ENCODE results near the gene HBG1.
"Not testable (repeated sequence)": the region's sequence is repeated elsewhere in the genome, so short reads cannot be mapped to it uniquely, and the experiment has no call there.

The HBG1 gene

DNA sequence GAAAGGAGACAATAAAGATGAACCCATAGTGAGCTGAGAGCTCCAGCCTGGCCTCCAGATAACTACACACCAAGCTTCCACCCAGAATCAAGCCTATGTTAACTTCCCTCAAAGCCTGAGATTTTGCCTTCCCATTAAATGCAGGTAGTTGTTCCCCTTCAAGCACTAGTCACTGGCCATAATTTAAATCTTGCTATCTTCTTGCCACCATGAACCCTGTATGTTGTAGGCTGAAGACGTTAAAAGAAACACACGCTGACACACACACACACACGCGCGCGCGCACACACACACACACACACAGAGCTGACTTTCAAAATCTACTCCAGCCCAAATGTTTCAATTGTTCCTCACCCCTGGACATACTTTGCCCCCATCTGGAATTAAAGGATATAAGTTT, 1.2 kb downstream of the HBG1 start:
- not testable (repeated sequence) for FAIRE-seq; DNase-seq (ENCODE audit: insufficient read length, low spot score)

DNA sequence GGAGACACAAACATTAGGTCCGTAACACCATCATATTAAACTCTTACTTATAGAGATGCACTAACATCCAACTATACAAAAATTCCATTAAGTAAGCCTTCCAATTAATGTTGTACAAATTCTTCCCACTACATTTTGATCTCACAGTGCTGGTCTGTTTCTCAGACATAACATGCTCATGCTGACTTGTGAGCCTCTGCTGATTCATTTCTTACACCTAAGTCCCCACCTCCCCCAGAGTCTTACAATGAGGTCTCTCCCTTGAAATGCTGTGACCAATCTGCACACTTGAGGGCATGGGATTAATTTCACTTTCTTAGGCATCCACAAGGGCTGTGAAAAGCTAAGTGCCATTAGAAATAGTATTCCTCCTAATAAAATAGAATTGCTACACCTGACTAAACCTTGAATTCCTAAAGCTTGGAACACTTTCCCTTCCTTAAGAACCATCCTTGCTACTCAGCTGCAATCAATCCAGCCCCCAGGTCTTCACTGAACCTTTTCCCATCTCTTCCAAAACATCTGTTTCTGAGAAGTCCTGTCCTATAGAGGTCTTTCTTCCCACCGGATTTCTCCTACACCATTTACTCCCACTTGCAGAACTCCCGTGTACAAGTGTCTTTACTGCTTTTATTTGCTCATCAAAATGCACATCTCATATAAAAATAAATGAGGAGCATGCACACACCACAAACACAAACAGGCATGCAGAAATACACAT, 2.0 kb downstream of the HBG1 start:
- DNase-seq (ENCODE audit: insufficient read length, low spot score) (no peak), FAIRE-seq (no peak)

DNA sequence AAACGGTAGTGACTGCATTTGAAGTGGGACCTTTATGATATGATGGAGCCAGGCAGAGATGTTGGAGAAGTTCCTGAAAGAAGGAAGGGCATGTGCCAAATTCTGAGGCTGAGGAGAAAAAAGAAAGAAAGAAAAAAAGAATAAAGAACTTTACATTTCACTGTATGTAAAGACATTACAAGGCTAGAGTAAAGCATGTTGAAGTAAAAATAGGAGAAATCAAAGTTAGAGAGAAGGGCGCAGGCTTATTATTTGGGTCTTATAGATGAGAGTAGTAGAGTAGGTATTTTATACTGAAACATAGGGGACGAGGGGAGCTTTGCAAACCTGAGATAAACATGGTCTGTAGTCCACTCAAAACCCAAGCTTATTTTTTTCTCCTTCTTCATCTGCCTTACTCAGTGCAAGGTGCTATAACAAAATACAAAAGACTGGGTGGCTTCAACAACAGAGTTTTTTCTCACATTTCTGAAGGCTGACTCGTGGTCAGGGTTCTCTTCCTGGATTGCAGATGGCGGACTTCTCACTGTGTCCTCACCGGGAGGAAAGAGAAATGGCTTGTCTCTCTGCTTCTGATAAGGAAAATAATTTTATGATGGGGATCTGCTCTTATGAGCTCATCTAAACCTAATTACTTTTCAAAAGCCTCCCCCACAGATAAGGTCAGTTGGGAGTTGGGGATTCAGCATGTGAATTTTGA, 2.7 kb downstream of the HBG1 start:
- FAIRE-seq, result no peak
- no peak for DNase-seq (ENCODE audit: insufficient read length, low spot score)

DNA sequence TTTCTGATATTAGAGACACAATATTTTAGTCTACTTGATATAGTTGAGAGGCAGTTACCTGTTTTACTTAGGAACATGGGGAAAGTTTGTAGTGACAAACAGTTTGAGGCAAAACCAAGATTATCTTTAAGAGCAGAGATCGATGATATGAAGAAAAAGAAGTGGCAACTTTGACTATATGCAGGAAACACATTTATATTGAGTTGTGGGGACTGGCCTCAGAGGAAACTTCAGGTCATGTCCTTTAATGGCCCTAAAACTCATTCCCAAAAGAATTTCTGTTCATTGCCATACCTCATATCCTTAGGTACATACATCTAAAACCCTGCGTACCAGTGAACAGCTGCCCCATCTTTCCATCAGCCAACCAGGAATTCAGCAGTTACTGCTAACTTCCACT, 4.5 kb downstream of the HBG1 start:
- DNase-seq (ENCODE audit: insufficient read length, low spot score) (no peak), FAIRE-seq (no peak)

DNA sequence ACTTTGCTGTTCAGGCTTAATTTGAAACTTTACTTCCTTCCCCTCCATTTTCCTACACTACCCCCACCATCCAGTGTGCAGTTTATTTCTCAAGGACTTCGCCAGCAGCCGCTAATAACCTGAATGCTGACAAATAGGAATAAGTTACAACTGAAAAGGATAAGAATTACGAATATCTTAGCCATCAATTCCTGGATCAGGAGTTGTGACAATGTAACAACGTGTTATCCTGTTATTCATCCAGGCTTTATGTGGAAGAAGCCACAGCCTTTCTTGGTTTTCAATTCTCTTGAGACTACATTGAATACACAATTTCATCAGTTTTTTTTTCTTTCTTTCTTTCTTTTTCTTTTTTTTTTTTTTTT, 5.9 kb downstream of the HBG1 start:
- no peak for DNase-seq (ENCODE audit: insufficient read length, low spot score)
- FAIRE-seq, result no peak

DNA sequence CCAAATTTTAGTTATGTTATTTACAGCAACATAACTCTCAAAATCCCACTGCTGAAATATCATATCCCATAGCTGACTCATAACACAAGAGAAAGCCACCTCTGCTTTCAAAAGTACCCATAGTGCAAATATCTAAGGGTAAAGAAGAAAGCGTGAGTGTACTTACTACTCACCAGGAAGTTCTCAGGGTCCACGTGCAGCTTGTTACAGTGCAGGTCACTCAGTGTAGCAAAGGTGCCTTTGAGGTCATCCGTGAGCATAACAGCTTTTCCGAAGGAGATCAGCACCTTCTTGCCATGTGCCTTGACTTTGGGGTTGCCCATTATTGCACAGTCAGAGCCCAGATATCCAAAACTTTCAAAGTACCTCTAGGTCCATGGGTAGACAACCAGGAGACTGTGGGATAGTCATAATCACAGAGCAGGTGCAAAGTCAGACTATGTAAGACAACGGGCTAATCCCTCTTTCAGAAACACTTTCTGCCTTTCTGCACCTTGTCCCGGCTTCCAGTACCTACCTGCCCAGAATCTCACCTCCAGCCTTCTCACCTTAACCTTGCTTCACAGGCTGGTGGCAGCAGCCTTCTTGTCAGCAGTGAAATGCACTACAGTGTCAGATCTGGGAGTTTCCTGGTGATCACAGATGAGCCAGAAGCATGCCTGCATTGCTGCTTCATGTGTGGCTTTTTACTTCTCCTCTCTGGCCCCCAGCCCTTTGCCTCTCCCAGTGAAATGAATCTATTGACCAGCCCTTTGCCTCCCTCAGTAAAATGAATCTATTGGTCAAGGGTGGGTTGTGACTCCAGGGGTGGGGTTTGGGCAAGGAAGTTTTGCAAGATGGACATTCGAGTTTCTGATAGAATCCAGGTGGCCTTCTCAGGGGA, 6.5 kb downstream of the HBG1 start:
- FAIRE-seq, result no peak
- no peak for DNase-seq (ENCODE audit: insufficient read length, low spot score)

DNA sequence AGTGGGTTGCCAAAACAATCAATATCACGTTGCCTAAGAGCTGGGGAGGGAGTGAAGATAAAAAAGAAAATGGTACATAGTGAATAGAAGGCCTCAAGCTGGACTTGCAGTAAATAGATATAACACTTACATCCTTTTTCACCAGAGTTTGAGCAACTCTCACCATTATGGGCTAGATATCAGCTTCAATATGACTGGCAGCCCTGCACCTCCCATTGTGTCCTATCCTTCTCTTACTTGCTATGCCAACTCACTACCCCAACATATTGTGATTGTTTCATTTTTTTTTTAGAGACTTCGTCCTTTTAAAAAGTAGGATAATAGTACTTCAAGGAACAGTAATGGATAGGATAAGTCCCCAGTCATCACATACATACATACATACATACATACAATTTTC, 7.4 kb downstream of the HBG1 start:
- no peak for DNase-seq (ENCODE audit: insufficient read length, low spot score)
- no peak for FAIRE-seq

DNA sequence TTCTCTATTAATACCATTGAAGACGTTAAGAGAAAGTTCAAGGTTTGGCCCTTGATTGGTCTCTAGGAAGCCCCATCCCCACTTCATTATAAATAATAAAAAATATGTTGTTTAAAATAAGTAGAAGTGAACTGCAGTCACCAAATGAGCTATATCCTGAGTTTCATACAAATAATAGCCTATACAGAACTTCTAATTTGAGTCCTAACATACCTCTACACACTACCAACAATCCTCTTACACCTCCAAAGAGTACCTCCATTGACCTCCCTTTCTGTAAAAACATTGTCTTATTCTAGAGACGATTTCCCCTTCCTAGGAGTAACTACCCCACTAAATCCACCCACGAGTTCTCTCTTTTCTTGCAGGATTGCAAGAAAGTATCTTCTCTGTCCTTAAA, 8.2 kb downstream of the HBG1 start:
- FAIRE-seq, result no peak
- DNase-seq (ENCODE audit: insufficient read length, low spot score), result no peak

DNA sequence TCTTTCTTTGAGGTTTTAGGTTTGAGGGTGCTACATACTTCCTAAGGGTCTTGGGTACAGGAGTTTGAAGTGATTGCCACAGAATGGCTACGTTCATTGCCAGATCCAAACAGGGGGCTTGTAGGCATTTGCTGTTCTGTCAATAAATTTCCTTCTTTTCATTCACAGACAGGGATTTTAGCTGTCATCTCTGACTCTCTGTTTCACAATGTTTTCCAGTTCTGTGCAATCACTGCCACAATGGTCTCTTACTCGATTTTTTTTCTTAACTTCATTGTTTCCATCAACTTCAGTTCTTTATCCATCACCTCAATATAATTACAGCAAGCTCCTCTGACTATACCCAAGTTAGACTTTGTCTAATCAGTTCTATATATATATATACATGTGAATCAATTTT, 9.2 kb downstream of the HBG1 start:
- FAIRE-seq (no peak), DNase-seq (ENCODE audit: insufficient read length, low spot score) (no peak)

DNA sequence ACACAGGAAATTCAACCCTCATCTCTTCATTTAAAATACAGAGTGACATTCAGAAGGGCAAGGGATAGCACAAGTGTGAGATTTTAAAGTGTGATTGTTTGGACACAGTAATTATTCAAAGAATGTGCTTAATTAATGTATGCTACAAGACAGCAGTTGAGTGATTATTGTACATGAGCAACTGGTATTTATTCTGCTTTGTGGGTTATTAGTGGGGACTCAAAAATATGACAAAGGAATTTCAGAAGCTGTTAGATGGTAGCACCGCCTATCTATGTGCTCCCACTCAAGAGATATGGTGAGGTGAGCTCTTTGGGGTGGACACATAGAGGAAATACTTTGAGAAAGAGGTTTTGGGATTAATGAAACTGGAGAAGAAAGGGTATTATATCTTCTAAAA, 9.6 kb downstream of the HBG1 start:
- FAIRE-seq (no peak), DNase-seq (ENCODE audit: insufficient read length, low spot score) (no peak)

DNA sequence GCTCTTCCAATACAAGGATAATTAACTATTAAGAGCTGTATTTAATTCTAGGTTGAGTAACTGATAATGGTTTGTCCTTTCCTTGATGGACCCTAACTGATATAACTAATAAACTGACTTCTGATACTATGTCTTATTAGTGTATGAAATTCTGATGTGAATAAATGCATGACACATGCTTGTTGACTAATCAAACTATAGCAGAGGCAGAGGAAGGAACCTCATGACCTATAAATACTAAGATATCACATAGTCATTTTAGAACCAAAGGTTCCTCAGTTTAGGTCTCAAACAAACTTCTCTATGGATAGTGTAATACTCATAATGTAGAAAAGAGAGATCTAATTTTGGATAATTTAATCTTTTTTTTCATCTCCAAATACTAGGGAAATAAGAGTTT, 10.6 kb downstream of the HBG1 start:
- FAIRE-seq, result no peak
- no peak for DNase-seq (ENCODE audit: insufficient read length, low spot score)

DNA sequence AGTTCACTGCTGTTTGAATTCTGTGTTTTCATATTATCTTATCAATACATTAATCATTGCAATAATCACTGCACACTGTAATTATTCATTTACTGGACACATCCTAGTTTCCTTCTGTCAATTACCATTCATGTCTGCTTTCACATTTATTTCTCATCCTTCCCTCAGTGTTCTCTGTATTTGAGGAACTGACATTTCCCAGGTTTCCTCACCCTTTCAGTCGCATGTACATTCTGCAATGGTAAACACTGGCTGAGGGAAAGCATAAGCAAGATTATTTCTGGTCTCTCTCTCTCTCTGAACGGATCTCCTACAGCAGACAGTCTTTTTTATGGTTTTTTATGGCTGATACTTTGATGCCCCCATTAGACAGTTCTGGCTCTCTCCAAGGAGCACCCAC, 11.2 kb downstream of the HBG1 start:
- no peak for DNase-seq (ENCODE audit: insufficient read length, low spot score)
- FAIRE-seq, result no peak

DNA sequence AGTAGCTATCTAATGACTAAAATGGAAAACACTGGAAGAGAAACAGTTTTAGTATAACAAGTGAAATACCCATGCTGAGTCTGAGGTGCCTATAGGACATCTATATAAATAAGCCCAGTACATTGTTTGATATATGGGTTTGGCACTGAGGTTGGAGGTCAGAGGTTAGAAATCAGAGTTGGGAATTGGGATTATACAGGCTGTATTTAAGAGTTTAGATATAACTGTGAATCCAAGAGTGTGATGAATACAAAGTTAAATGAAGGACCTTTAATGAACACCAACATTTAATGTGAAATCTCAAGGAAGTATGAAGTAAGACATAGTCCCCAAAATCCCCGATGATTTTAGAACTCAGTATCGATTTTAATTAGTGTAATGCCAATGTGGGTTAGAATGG, 12.2 kb downstream of the HBG1 start:
- FAIRE-seq (no peak), DNase-seq (ENCODE audit: insufficient read length, low spot score) (no peak)

DNA sequence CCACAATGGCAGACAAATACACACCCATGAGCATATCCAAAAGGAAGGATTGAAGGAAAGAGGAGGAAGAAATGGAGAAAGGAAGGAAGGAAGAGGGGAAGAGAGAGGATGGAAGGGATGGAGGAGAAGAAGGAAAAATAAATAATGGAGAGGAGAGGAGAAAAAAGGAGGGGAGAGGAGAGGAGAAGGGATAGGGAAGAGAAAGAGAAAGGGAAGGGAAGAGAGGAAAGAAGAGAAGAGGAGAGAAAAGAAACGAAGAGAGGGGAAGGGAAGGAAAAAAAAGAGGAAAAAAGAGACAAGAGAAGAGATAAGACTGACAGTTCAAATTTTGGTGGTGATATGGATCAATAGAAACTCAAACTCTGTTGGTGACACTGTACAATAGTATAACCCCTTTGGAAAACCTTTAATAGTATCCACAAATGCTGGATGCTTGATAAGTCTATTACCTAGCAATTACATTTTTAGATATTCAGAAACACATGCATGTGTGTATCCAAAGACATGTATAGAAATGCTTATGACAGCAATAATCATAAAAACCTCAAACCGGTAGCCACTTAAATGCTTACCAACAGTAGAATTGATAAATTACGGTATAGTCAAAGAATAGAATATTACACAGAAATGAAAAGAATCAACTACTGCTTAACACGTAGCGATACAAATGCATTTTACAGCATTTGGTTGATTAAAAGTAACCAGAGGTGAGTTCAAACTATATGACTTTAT, 14.1 kb downstream of the HBG1 start:
- FAIRE-seq, result no peak
- DNase-seq (ENCODE audit: insufficient read length, low spot score), result no peak

DNA sequence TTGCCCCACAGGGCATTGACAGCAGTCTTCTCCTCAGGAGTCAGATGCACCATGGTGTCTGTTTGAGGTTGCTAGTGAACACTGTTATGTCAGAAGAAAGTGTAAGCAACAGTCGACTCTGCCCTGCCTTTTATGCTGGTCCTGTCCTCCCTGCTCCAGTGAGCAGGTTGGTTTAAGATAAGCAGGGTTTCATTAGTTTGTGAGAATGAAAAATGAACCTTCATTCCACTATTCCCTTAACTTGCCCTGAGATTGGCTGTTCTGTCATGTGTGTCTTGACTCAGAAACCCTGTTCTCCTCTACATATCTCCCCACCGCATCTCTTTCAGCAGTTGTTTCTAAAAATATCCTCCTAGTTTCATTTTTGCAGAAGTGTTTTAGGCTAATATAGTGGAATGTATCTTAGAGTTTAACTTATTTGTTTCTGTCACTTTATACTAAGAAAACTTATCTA, 15.2 kb downstream of the HBG1 start, which contains the start of gene HBD:
HBD (minus strand) TSS at position 103 of the 454 bp plus-strand sequence; CDS start at position 53, 50 bp downstream.
- no peak for DNase-seq (ENCODE audit: insufficient read length, low spot score)
- FAIRE-seq, result no peak

DNA sequence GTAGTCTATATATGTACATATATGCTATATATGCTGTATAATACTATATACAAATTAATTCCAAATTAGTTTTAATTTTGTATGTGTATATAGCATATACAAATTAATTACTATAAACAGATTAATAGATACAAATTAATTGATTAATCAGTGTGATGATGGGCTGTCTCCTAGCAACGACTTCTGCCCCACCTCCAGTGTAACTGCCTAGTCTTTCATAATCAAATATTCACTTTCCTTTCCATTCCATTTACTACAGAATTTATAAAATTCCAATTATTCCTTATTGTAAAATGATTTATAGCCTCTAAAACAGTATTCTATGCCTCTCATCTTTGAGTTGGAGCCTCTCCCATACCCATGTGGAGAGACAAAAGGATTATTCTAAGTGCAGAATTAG, 16.4 kb downstream of the HBG1 start:
- DNase-seq (ENCODE audit: insufficient read length, low spot score) (no peak), FAIRE-seq (no peak)

DNA sequence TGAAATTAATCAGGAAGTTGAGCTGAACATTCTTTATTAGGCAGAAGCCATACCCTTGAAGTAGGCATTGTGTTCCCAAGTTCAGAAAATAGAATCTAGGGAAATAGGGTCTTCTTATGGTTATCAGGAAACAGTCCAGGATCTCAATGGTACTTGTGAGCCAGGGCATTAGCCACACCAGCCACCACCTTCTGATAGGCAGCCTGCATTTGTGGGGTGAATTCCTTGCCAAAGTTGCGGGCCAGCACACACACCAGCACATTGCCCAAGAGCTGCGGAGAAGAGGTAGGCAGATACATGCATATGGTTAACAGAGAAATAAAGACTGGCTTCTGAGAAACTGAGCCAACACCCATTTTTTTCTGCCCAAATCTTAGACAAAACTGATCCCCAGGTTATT, 16.8 kb downstream of the HBG1 start:
- FAIRE-seq, result no peak
- DNase-seq (ENCODE audit: insufficient read length, low spot score), result no peak

DNA sequence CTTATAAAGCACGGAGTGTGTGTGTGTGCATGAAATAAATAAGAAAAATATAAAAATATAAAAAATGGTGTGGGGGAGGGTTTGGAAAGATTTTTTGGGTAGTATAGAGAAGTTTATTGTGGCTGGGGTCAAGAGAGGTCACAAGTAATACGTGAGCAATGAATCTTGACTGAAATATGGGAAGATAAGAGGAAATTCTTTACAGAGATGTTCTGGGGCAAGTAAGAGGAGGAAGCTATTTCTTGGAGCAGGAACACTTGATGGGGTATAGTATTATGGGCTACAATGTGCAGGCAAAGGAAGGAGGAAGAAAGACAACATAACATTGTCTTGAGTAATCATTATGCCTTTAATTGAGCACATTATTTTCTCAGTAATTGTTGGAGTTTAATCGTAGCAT, 17.5 kb downstream of the HBG1 start:
- no peak for FAIRE-seq
- no peak for DNase-seq (ENCODE audit: insufficient read length, low spot score)

DNA sequence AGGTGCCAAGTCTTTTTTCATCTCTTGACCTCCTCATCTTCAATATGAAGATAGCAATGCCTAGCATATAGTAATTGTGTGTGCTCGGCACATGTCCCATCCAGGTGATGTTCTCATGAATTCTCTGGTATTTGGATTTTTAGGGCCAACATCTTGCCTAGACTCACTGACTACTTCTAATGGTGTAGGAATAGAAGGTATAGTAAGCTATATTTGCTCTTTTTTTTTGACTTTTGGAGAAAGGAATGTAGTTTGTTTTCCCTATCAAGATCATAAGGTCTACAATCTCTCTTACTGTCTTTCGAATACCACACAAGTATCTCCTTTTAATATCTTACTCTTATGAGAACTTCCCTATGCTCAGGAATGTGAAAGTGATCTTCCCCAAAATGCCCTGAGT, 18.5 kb downstream of the HBG1 start:
- DNase-seq (ENCODE audit: insufficient read length, low spot score) (no peak), FAIRE-seq (no peak)

DNA sequence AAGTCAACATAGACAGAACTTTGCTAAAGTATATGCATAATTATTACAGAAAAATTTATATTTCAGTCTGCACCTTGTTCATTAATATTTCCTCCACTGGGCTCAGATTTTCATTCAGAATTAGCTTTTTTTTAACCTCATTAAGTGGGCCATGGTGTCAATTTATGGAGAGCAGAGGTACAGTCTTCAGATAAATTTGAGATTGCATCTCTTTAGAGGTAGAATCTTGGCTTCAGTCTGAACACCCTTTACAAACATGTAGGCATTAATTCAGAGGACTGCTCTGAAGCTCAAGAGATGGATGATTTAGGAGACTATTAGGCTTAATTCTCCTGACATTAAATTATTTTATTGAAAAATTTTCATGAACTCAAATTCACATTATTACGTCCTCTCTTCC, 19.4 kb downstream of the HBG1 start:
- DNase-seq (ENCODE audit: insufficient read length, low spot score) (no peak), FAIRE-seq (no peak)

DNA sequence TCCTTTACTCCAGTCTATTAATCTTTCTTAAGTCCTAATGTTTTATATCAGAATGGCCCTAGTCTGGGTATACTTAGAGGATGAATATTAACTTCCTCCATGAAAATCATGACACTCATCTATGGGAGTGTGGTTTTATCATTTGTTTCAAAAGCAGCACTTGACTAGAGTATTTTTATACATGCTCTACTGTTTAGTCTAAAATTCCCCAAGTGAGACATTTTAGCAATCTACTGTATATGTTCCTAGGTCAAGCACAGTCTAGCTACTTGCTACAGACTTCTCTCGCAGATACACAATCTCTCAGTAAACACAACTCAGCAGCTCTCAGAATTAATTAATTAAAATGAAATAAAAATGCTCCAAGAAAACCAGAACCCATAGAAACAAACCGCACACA, 19.9 kb downstream of the HBG1 start:
- FAIRE-seq (no peak), DNase-seq (ENCODE audit: insufficient read length, low spot score) (no peak)

All from HTR-8/SVneo (cell line).